NT2/D1 (cell line): ENCODE results near the gene HBB.
"Not testable (repeated sequence)": the region's sequence is repeated elsewhere in the genome, so short reads cannot be mapped to it uniquely, and the experiment has no call there.

ENCODE experiments used
- DNase-seq: peaks from one replicate; pipeline ENCODE4 v3.0.0-alpha.2; 2011; ENCODE audit warnings: low read depth, low spot score
- H3K27me3 ChIP-seq: 2 replicates; pipeline ENCODE4 v1.6.0; 2011; ENCODE audit warnings: mild to moderate bottlenecking; ENCODE audit not compliant: insufficient read length, insufficient read depth
- H3K36me3 ChIP-seq: 2 replicates; pipeline ENCODE4 v1.6.1; 2011; ENCODE audit warnings: mild to moderate bottlenecking, low read length, mixed read lengths; ENCODE audit not compliant: insufficient read depth, insufficient read length
- H3K4me1 ChIP-seq: 2 replicates; pipeline ENCODE4 v1.5.1; 2011; ENCODE audit not compliant: insufficient read depth, insufficient read length
- H3K4me3 ChIP-seq: 2 replicates; pipeline ENCODE4 v1.5.1; 2011; ENCODE audit warnings: low read depth; ENCODE audit not compliant: insufficient read length
- H3K9ac ChIP-seq: 2 replicates; pipeline ENCODE4 v1.6.0; 2011; ENCODE audit warnings: low read depth; ENCODE audit not compliant: insufficient read length
- H3K9me3 ChIP-seq: 2 replicates; pipeline ENCODE4 v1.5.1; 2011; ENCODE audit warnings: mild to moderate bottlenecking, low read length; ENCODE audit not compliant: insufficient read depth
- SUZ12 ChIP-seq: IDR thresholded peaks from 2 replicates; pipeline ENCODE4 v1.6.1; 2011; ENCODE audit not compliant: insufficient read length, insufficient read depth; ENCODE audit errors: extremely low read depth
- YY1 ChIP-seq: IDR thresholded peaks from 2 replicates; pipeline ENCODE4 v1.6.1; 2011; ENCODE audit not compliant: insufficient read length, insufficient read depth
- ZNF274 ChIP-seq: IDR thresholded peaks from 2 replicates; pipeline ENCODE4 v1.6.1; 2011; ENCODE audit warnings: mild to moderate bottlenecking, low read depth, low read length

The HBB gene

DNA sequence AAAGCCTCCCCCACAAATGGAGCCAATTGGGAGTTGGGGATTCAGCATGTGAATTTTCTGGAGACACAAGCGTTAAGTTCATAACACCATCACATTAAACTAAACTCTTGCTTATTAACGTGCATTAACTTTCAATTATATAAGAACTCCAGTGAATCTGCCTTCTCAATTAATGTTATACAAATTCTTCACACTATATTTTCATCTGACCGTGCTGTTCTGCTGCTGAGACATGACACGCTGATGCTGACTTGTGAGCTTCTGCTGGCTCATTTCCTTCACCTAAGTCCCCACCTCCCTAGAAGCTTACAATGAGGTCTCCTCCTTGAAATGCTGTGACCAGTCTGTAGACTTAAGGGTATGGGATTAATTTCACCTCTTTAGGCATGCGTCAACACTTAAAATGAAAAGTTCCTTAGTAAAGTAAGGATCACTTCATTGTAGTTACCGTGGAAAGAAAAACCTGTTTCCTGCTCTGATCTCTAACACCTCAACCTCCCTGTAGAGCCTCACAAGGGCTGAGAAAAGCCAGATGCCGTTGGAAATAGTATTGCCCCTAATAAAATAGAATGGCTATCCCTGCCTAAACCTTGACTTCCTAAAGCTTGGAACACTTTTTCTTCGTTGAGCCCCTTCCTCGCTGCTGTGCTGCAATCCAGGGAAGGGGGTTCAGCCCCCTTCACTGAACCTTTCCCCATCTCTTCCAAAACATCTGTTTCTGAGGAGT is 25.5 kb upstream of the HBB start:
- Histone ChIP-seq H3K9ac (no peak overlapping the region), H3K4me3 (no peak overlapping the region), H3K36me3 (no peaks in the 10 kb centered on the region), H3K27me3 (no peaks in the 10 kb centered on the region), H3K4me1 (no peaks in the 10 kb centered on the region), H3K9me3 (no peaks in the 10 kb centered on the region)
- no peak for DNase-seq
- TF ChIP-seq SUZ12 = no peak
- TF ChIP-seq YY1 = no peak
- TF ChIP-seq ZNF274 = no peak

DNA sequence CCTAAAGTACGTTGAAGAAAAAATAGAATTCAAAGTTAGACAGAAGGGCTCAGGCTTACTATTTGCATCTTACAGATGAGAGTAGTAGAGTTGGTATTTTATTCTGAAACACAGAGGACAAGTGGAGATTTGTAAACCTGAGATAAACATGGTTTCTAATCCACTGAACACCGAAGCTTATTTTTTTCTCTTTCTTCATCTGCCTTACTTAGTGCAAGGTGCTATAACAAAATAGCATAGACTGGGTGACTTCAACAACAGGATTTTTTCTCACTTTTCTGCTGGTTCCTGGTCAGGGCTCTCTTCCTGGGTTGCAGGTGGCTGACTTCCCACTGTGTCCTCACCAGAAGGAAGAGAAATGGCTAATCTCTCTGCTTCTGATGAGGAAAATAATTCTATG is 24.9 kb upstream of the HBB start:
- H3K27me3 ChIP-seq = no peaks in the 10 kb centered on the region

DNA sequence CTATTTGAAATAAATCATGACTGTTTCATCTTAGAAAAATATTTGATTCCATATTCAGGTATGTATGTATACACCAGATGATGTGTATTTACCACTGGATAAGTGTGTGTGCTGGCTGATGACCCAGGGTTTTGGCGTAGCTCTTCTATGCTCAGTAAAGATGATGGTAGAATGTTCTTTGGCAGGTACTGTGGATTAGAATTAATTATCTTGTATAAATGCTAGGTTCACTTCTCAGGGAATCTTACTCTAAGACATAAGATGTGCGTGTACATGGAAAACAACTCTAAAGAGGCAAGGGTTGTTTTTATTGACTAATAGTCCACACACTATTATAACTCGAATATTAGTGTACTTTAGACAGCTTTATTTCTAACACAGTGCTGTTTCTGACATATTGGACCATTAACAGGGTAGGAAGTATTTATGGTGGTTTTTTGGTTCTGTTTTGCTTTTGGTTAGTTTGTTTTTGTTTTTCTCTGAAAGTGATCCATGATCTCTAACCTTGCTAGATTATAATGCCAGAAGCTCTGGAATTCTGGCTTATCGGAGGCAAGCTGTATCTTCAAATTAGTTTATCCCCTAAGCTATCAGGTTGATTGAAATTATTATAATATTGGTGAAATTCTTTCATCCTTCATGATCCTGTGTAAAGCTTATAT is 23.8 kb upstream of the HBB start:
- Histone ChIP-seq H3K4me3 (no peak overlapping the region), H3K9me3 (no peaks in the 10 kb centered on the region), H3K9ac (no peak overlapping the region), H3K27me3 (no peaks in the 10 kb centered on the region), H3K36me3 (no peaks in the 10 kb centered on the region), H3K4me1 (no peaks in the 10 kb centered on the region)
- no peak for DNase-seq
- TF ChIP-seq ZNF274 (no peak), SUZ12 (no peak), YY1 (no peak)

More for the DNA sequence above, 24.9 kb upstream of the HBB start:
- no peaks in the 10 kb centered on the region for H3K36me3 ChIP-seq
- no peaks in the 10 kb centered on the region for H3K4me1 ChIP-seq
- no peaks in the 10 kb centered on the region for H3K9me3 ChIP-seq
- no peak overlapping the region for H3K9ac ChIP-seq
- no peak for DNase-seq
- H3K4me3 ChIP-seq = no peak overlapping the region
- no peak for TF ChIP-seq YY1
- no peak for TF ChIP-seq ZNF274
- TF ChIP-seq SUZ12 = no peak

DNA sequence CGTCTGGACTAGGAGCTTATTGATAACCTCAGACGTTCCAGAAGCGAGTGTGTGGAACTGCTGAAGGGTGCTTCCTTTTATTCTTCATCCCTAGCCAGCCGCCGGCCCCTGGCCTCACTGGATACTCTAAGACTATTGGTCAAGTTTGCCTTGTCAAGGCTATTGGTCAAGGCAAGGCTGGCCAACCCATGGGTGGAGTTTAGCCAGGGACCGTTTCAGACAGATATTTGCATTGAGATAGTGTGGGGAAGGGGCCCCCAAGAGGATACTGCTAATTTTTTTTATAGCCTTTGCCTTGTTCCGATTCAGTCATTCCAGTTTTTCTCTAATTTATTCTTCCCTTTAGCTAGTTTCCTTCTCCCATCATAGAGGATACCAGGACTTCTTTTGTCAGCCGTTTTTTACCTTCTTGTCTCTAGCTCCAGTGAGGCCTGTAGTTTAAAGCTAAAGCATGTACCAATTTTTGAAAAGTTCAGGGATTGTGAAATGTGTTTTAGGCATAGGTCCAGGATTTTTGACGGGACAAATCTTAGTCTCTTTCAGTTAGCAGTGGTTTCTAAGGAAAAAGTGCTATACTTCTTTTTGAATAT is 23.0 kb upstream of the HBB start, which contains the start of gene HBG1:
TSS of gene HBG1 (minus strand) at position 51 of the 590 bp plus-strand sequence. CDS start 53 bp downstream, outside the sequence.
- H3K9me3 ChIP-seq, H3K36me3 ChIP-seq, H3K27me3 ChIP-seq, DNase-seq, H3K4me1 ChIP-seq, H3K4me3 ChIP-seq, H3K9ac ChIP-seq: not testable (repeated sequence)

DNA sequence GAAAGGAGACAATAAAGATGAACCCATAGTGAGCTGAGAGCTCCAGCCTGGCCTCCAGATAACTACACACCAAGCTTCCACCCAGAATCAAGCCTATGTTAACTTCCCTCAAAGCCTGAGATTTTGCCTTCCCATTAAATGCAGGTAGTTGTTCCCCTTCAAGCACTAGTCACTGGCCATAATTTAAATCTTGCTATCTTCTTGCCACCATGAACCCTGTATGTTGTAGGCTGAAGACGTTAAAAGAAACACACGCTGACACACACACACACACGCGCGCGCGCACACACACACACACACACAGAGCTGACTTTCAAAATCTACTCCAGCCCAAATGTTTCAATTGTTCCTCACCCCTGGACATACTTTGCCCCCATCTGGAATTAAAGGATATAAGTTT is 21.6 kb upstream of the HBB start:
- not testable (repeated sequence) for H3K9me3 ChIP-seq, H3K4me1 ChIP-seq, H3K27me3 ChIP-seq, H3K36me3 ChIP-seq, H3K4me3 ChIP-seq, H3K9ac ChIP-seq, DNase-seq

DNA sequence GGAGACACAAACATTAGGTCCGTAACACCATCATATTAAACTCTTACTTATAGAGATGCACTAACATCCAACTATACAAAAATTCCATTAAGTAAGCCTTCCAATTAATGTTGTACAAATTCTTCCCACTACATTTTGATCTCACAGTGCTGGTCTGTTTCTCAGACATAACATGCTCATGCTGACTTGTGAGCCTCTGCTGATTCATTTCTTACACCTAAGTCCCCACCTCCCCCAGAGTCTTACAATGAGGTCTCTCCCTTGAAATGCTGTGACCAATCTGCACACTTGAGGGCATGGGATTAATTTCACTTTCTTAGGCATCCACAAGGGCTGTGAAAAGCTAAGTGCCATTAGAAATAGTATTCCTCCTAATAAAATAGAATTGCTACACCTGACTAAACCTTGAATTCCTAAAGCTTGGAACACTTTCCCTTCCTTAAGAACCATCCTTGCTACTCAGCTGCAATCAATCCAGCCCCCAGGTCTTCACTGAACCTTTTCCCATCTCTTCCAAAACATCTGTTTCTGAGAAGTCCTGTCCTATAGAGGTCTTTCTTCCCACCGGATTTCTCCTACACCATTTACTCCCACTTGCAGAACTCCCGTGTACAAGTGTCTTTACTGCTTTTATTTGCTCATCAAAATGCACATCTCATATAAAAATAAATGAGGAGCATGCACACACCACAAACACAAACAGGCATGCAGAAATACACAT is 20.8 kb upstream of the HBB start:
- Histone ChIP-seq H3K36me3 (no peaks in the 10 kb centered on the region), H3K9ac (no peak overlapping the region), H3K27me3 (no peaks in the 10 kb centered on the region), H3K4me3 (no peak overlapping the region), H3K9me3 (no peaks in the 10 kb centered on the region), H3K4me1 (no peaks in the 10 kb centered on the region)
- TF ChIP-seq YY1 = no peak
- no peak for TF ChIP-seq SUZ12
- no peak for TF ChIP-seq ZNF274
- DNase-seq = no peak

DNA sequence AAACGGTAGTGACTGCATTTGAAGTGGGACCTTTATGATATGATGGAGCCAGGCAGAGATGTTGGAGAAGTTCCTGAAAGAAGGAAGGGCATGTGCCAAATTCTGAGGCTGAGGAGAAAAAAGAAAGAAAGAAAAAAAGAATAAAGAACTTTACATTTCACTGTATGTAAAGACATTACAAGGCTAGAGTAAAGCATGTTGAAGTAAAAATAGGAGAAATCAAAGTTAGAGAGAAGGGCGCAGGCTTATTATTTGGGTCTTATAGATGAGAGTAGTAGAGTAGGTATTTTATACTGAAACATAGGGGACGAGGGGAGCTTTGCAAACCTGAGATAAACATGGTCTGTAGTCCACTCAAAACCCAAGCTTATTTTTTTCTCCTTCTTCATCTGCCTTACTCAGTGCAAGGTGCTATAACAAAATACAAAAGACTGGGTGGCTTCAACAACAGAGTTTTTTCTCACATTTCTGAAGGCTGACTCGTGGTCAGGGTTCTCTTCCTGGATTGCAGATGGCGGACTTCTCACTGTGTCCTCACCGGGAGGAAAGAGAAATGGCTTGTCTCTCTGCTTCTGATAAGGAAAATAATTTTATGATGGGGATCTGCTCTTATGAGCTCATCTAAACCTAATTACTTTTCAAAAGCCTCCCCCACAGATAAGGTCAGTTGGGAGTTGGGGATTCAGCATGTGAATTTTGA is 20.1 kb upstream of the HBB start:
- Histone ChIP-seq H3K4me3 (no peak overlapping the region), H3K27me3 (no peaks in the 10 kb centered on the region), H3K4me1 (no peaks in the 10 kb centered on the region), H3K9me3 (no peaks in the 10 kb centered on the region), H3K36me3 (no peaks in the 10 kb centered on the region), H3K9ac (no peak overlapping the region)
- DNase-seq = no peak
- TF ChIP-seq SUZ12 (no peak), YY1 (no peak), ZNF274 (no peak)
